K562 (cell line): ENCODE results near the gene CRYBA1.

Experiments
- CHD1 ChIP-seq: fragments of 200-600 bp; sonication (generic); IDR thresholded peaks from one replicate; pipeline ENCODE4 v1.6.1; 2012; ENCODE audit warnings: mild to moderate bottlenecking, moderate library complexity, low read length, inconsistent platforms
- FOXM1 ChIP-seq, 2 experiments: fragments of 450-650 bp in 1 of 2; sonication (generic) in 1 of 2; formaldehyde crosslinking in 1 of 2; IDR thresholded peaks; 2 replicates each; pipeline versions ENCODE4 v1.6.1 to v1.9.0; 2017 to 2022; ENCODE audit warnings: low read depth in 2 of 2, mild to moderate bottlenecking in 2 of 2, missing genetic modification reagents in 1 of 2, moderate library complexity in 1 of 2
- L3MBTL2 ChIP-seq: fragments of 450-650 bp; IDR thresholded peaks from 2 replicates; pipeline ENCODE4 v1.6.1; 2016; ENCODE audit warnings: mild to moderate bottlenecking, moderate library complexity
- POU5F1 ChIP-seq: fragments of 150-350 bp; IDR thresholded peaks from 2 replicates; pipeline ENCODE4 v1.6.1; 2014; ENCODE audit warnings: borderline replicate concordance, low read length, low read depth, mild to moderate bottlenecking; ENCODE audit not compliant: partially characterized antibody
- YY1 ChIP-seq, 3 experiments: IDR thresholded peaks; 2 replicates each; pipeline ENCODE4 v1.6.1; 2011; ENCODE audit warnings: low read length in 2 of 3, mild to moderate bottlenecking in 2 of 3, moderate library complexity in 2 of 3, borderline replicate concordance in 1 of 3, control low read depth in 1 of 3, low read depth in 1 of 3; ENCODE audit not compliant: insufficient read depth in 3 of 3, insufficient replicate concordance in 2 of 3, control insufficient read depth in 1 of 3, insufficient read length in 1 of 3; ENCODE audit errors: extremely low read depth in 1 of 3
- ZNF699 ChIP-seq: fragments of 250-450 bp; sonication (Bioruptor Pico); IDR thresholded peaks from 2 replicates; pipeline ENCODE4 v1.8.0; 2021; ENCODE audit warnings: mild to moderate bottlenecking, moderate library complexity; ENCODE audit not compliant: insufficient replicate concordance

DNA sequence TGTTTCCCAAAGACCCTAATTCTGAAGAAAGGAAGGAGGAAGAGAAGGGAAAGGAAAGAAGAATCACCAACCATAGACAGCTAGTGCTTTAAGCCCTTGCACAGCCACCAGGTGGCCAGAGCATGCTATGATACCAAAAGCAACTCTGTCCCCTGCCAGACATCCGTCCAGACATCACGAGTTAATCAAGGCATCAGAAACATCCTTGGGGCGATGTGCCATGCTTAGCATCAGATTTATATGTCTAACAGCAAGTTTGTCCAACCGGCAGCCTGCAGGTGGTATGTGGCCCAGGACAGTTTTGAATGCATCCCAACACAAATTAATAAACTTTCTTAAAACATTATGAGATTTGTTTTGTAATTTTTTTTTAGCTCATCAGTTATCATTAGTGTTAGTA, 2.9 kb upstream of the CRYBA1 start:
- TF ChIP-seq YY1 (IDR thresholded peaks at IDR 0.05; ENCODE audit: borderline replicate concordance in 1 of 3, control insufficient read depth in 1 of 3, extremely low read depth in 1 of 3, insufficient read depth in 3 of 3, insufficient read length in 1 of 3, insufficient replicate concordance in 2 of 3, low read depth in 1 of 3, low read length in 2 of 3) (no peak), POU5F1 (no peak), ZNF699 (CRISPR knock-in tag) (no peak), L3MBTL2 (no peak), FOXM1 (IDR thresholded peaks at IDR 0.05; ENCODE audit: low read depth) (no peak), FOXM1 (CRISPR knock-in tag; IDR thresholded peaks at IDR 0.05; ENCODE audit: low read depth) (no peak), CHD1 (no peak)
